GM12878 (cell line): ENCODE data around the gene FOXP1.

Source experiments
- ATF3 ChIP-seq: IDR thresholded peaks from 2 replicates; pipeline ENCODE4 v1.6.1; 2011; ENCODE audit warnings: low read depth, mild to moderate bottlenecking, low read length, moderate library complexity, borderline replicate concordance; ENCODE audit errors: extremely low read depth
- BHLHE40 ChIP-seq, 2 experiments: fragments of 450-650 bp in 1 of 2; IDR thresholded peaks; 2 replicates each; pipeline ENCODE4 v1.6.1; 2011 to 2017; ENCODE audit warnings: low read depth in 2 of 2, borderline replicate concordance in 1 of 2, improper control_type of control experiment in 1 of 2, low read length in 1 of 2, mild to moderate bottlenecking in 1 of 2
- EZH2 ChIP-seq: IDR thresholded peaks from 2 replicates; pipeline ENCODE4 v1.6.1; 2012; ENCODE audit warnings: low read depth, mild to moderate bottlenecking, control low read depth, inconsistent platforms, low read length, borderline replicate concordance; ENCODE audit not compliant: control insufficient read depth
- HDGF ChIP-seq: fragments of 450-650 bp; IDR thresholded peaks from 2 replicates; pipeline ENCODE4 v1.6.1; 2016; ENCODE audit warnings: antibody characterized with exemption
- NFIC ChIP-seq: IDR thresholded peaks from 2 replicates; pipeline ENCODE4 v1.6.1; 2012; ENCODE audit warnings: low read depth, mild to moderate bottlenecking, inconsistent platforms, low read length, moderate library complexity
- NR2F1 ChIP-seq: fragments of 450-650 bp; conservative IDR thresholded peaks from 2 replicates; pipeline ENCODE4 v1.6.1; 2017; ENCODE audit warnings: mild to moderate bottlenecking
- RAD21 ChIP-seq: IDR thresholded peaks from 2 replicates; pipeline ENCODE4 v1.6.1; 2011; ENCODE audit warnings: mild to moderate bottlenecking, low read depth, low read length, moderate library complexity; ENCODE audit not compliant: insufficient read depth
- RELB ChIP-seq: fragments of 450-650 bp; IDR thresholded peaks from 2 replicates; pipeline ENCODE4 v1.6.1; 2017; ENCODE audit warnings: low read depth, mild to moderate bottlenecking, moderate library complexity
- SKIL ChIP-seq: fragments of 450-650 bp; IDR thresholded peaks from 2 replicates; pipeline ENCODE4 v1.6.1; 2017; ENCODE audit warnings: mild to moderate bottlenecking, low read depth, inconsistent platforms; ENCODE audit not compliant: poor library complexity, severe bottlenecking
- SUPT20H ChIP-seq: IDR thresholded peaks from 2 replicates; pipeline ENCODE4 v1.6.1; 2011; ENCODE audit warnings: low read depth, mild to moderate bottlenecking, low read length, moderate library complexity, borderline replicate concordance; ENCODE audit not compliant: control insufficient read depth

GRCh38 chr3:71584394-71585011, 975 bp upstream of the FOXP1 start:
- TF ChIP-seq SKIL: no peak
- TF ChIP-seq EZH2: no peak
- 0 out of 4 replicates have a peak, but pooled peaks of 1 of the 2 experiments have one; percentile 17 for TF ChIP-seq BHLHE40 (IDR thresholded peaks at IDR 0.05; ENCODE audit: borderline replicate concordance in 1 of 2, low read depth in 2 of 2, low read length in 1 of 2)
- TF ChIP-seq RELB: no peak
- TF ChIP-seq NR2F1: no peak
- no peak for TF ChIP-seq NFIC
- TF ChIP-seq ATF3: no peak
- TF ChIP-seq RAD21: no peak
- no peak for TF ChIP-seq HDGF
- TF ChIP-seq SUPT20H: no peak
